GM10266 (cell line): ENCODE data around the gene USP3.

Experiments
- DNase-seq: peaks from one replicate; pipeline ENCODE4 v3.0.0; 2012; ENCODE audit errors: extremely low spot score
- CTCF ChIP-seq: IDR thresholded peaks from 2 replicates; pipeline ENCODE4 v1.5.1; 2012; ENCODE audit warnings: mild to moderate bottlenecking, low read depth; ENCODE audit not compliant: control insufficient read depth, insufficient read depth; ENCODE audit errors: missing control alignments

USP3 gene

GRCh38 chr15:63461230-63461985 lies 43.0 kb upstream of the USP3 start:
- no peak for DNase-seq
- no peak for TF ChIP-seq CTCF

GRCh38 chr15:63462088-63462487 lies 42.3 kb upstream of the USP3 start:
- no peak for TF ChIP-seq CTCF
- no peak for DNase-seq

GRCh38 chr15:63463036-63463435 lies 41.4 kb upstream of the USP3 start:
- DNase-seq, result no peak
- TF ChIP-seq CTCF, result no peak

- no peak for TF ChIP-seq CTCF
- DNase-seq, result no peak
These were observed 40.6 kb upstream of the USP3 start for GRCh38 chr15:63463793-63464192.

- DNase-seq, result no peak
- TF ChIP-seq CTCF, result no peak
These were observed 39.3 kb upstream of the USP3 start for GRCh38 chr15:63465104-63465503.

GRCh38 chr15:63466378-63467192 lies 37.8 kb upstream of the USP3 start:
- TF ChIP-seq CTCF, result peak; percentile 76
- DNase-seq, result peak; percentile 84

- TF ChIP-seq CTCF, result no peak
- DNase-seq, result no peak
These were observed 35.2 kb upstream of the USP3 start for GRCh38 chr15:63469190-63469589.
